Natural killer cell (primary cell): Measurements from ENCODE around the gene GART. TPM values are rescaled to one million over a fixed set of nuclear protein-coding genes. Genes with fewer than 3 reads are reported as not detected.

ENCODE experiments used
- ATAC-seq, 3 donors: fragments of 150-1000 bp in 2 of 3; fragments of 200-7000 bp in 1 of 3; cut with Tn5 transposase; 1 replicate in 1 of 3; 2 replicates in 2 of 3; pipeline ENCODE4 v1.10.0; 2021; ENCODE audit warnings: mild to moderate bottlenecking in 2 of 3, moderate library complexity in 2 of 3
- DNase-seq, 2 donors: peaks; one replicate each; pipeline versions ENCODE4 v3.0.0 to v3.0.0-alpha.2; 2013 to 2021; ENCODE audit warnings: mixed read lengths in 1 of 2
- H3K27ac ChIP-seq: one replicate; pipeline ENCODE4 v1.5.1; 2013; ENCODE audit warnings: mild to moderate bottlenecking, low read length
- H3K27me3 ChIP-seq: one replicate; pipeline ENCODE4 v1.6.1; 2013; ENCODE audit warnings: low read length; ENCODE audit not compliant: control insufficient read depth, insufficient read depth
- H3K36me3 ChIP-seq: one replicate; pipeline ENCODE4 v1.6.1; 2013; ENCODE audit warnings: low read length; ENCODE audit not compliant: control insufficient read depth, insufficient read depth
- H3K4me1 ChIP-seq: one replicate; pipeline ENCODE4 v1.6.1; 2013; ENCODE audit warnings: low read length; ENCODE audit not compliant: control insufficient read depth, insufficient read depth
- H3K4me3 ChIP-seq: one replicate; pipeline ENCODE4 v1.5.1; 2013; ENCODE audit warnings: low read length
- H3K9me3 ChIP-seq: one replicate; pipeline ENCODE4 v1.6.1; 2013; ENCODE audit warnings: low read length; ENCODE audit not compliant: control insufficient read depth, insufficient read depth
- H3K27ac Mint-ChIP-seq, 2 donors: one replicate each; pipeline ENCODE4 v1.8.0; 2022; ENCODE audit warnings: mild to moderate bottlenecking in 2 of 2, mixed read lengths in 2 of 2, moderate library complexity in 1 of 2
- H3K27me3 Mint-ChIP-seq, 2 donors: one replicate each; pipeline ENCODE4 v1.8.0; 2022; ENCODE audit warnings: low read depth in 2 of 2, mixed read lengths in 2 of 2
- H3K36me3 Mint-ChIP-seq: one replicate; pipeline ENCODE4 v1.8.0; 2022; ENCODE audit warnings: mixed read lengths
- H3K4me1 Mint-ChIP-seq, 2 donors: one replicate each; pipeline ENCODE4 v1.8.0; 2022; ENCODE audit warnings: mixed read lengths in 2 of 2
- H3K4me3 Mint-ChIP-seq: one replicate; pipeline ENCODE4 v1.8.0; 2022; ENCODE audit warnings: mild to moderate bottlenecking, moderate library complexity, mixed read lengths
- H3K9me3 Mint-ChIP-seq, 2 donors: one replicate each; pipeline ENCODE4 v1.8.0; 2022; ENCODE audit warnings: mixed read lengths in 2 of 2
- CTCF ChIP-seq: fragments of 200-600 bp; IDR thresholded peaks from one replicate; pipeline ENCODE4 v1.8.0; 2022; ENCODE audit warnings: antibody characterized with exemption
- WGBS: methylation state at CpG from one replicate; pipeline ENCODE4 v1.1.7; 2013; ENCODE audit warnings: missing lambda C conversion rate; ENCODE audit not compliant: insufficient coverage; 5-methylcytosine and 5-hydroxymethylcytosine counted together
- intact Hi-C: fragments of 100-400 bp; cut with micrococcal nuclease; formaldehyde crosslinking; loops from one replicate; pipeline ENCODE4 v1.14.2; 2022
- total RNA-seq, 4 donors: library from RNA; stranded (reverse); fragments of 120-200 nt in 1 of 4; gene quantifications; one replicate each; pipeline versions ENCODE4 v1.2.3 to v1.2.4, GENCODE V29; 2013 to 2022

Gene GART
- total RNA-seq, 3 donors from 2014 or later (not counting 1 experiment from before 2014, with no cell fraction given): 33.4 to 53.1 (median 34.6) TPM

- H3K27ac ChIP-seq: peak within 1 kb of the TSS; percentile 34
- H3K36me3 ChIP-seq: no peaks in the 10 kb centered on the region
- H3K36me3 Mint-ChIP-seq: no peaks in the 10 kb centered on the region
- intact Hi-C loops: loop anchor here (1.0 kb wide), 3 partner anchors 11 to 150 kb away; partner anchors contain the start of genes CRYZL1 and GART
- H3K4me3 Mint-ChIP-seq: peak within 1 kb of the TSS; percentile 89
- peak within 1 kb of the TSS; percentile 78 for H3K4me3 ChIP-seq
- H3K27ac Mint-ChIP-seq: peak within 1 kb of the TSS; percentile 82 to 86
- H3K4me1 ChIP-seq: peaks cover 8% of the 10 kb centered on the region
- TF ChIP-seq CTCF: no peak
- DNase-seq (peak; percentile 94 to 97), ATAC-seq (peak; percentile 98)
- no peaks in the 10 kb centered on the region for H3K9me3 ChIP-seq
- no peaks in the 10 kb centered on the region for H3K27me3 ChIP-seq
- peaks cover 14% of the 10 kb centered on the region in 2 donors for H3K4me1 Mint-ChIP-seq
- WGBS: 0% methylated on average over 52 of the region's 52 CpGs
- no peaks in the 10 kb centered on the region for H3K9me3 Mint-ChIP-seq
- H3K27me3 Mint-ChIP-seq: peaks cover 7 to 10% of the 10 kb centered on the region in 2 donors
Measured at GRCh38 chr21:33491373-33492102, 50.4 kb downstream of the GART start, which contains the start of gene DNAJC28. DNAJC28 (minus strand) TSS chr21:33491716; CDS start chr21:33489393, 2,323 bp downstream.

- Mint-ChIP-seq H3K4me1 (peaks cover 14% of the 10 kb centered on the region in 2 donors), H3K36me3 (no peaks in the 10 kb centered on the region), H3K27ac (peak overlapping the region; percentile 82 to 86), H3K9me3 (no peaks in the 10 kb centered on the region), H3K4me3 (peak overlapping the region; percentile 89), H3K27me3 (peaks cover 7 to 8% of the 10 kb centered on the region in 2 donors)
- ATAC-seq (no peak), DNase-seq (no peak)
- TF ChIP-seq CTCF: no peak
- Histone ChIP-seq H3K27me3 (no peaks in the 10 kb centered on the region), H3K36me3 (no peaks in the 10 kb centered on the region), H3K4me1 (peaks cover 8% of the 10 kb centered on the region), H3K4me3 (peak overlapping the region; percentile 78), H3K9me3 (no peaks in the 10 kb centered on the region), H3K27ac (no peak overlapping the region)
- intact Hi-C loops: loop anchor here (1.0 kb wide), 3 partner anchors 11 to 150 kb away; partner anchors contain the start of genes CRYZL1 and GART
- 14% methylated on average over 12 of the region's 12 CpGs for WGBS
Measured at GRCh38 chr21:33490991-33491372, 50.9 kb downstream of the GART start.

GRCh38 chr21:33488936-33489335, 53.0 kb downstream of the GART start:
- Mint-ChIP-seq H3K27me3 (peaks cover 0 to 3% of the 10 kb centered on the region in 2 donors), H3K4me1 (peaks cover 14% of the 10 kb centered on the region in 2 donors), H3K36me3 (no peaks in the 10 kb centered on the region), H3K9me3 (no peaks in the 10 kb centered on the region), H3K27ac (no peak overlapping the region), H3K4me3 (no peak overlapping the region)
- ATAC-seq: no peak
- DNase-seq: no peak
- H3K27me3 ChIP-seq: no peaks in the 10 kb centered on the region
- intact Hi-C loops: no loop called here
- H3K27ac ChIP-seq: no peak overlapping the region
- no peak for TF ChIP-seq CTCF
- H3K9me3 ChIP-seq: no peaks in the 10 kb centered on the region
- peaks cover 8% of the 10 kb centered on the region for H3K4me1 ChIP-seq
- no peak overlapping the region for H3K4me3 ChIP-seq
- WGBS: 88% methylated on average over 1 of the region's 4 CpGs
- no peaks in the 10 kb centered on the region for H3K36me3 ChIP-seq
